Epidermal melanocyte (primary cell): ENCODE measurements around the gene PEX1.
"Not testable (repeated sequence)": the region's sequence is repeated elsewhere in the genome, so short reads cannot be mapped to it uniquely, and the experiment has no call there.

Experiments used
- DNase-seq: peaks from one replicate; pipeline ENCODE4 v3.0.0; 2011; ENCODE audit warnings: low spot score; ENCODE audit not compliant: insufficient read length

Gene PEX1

DNA sequence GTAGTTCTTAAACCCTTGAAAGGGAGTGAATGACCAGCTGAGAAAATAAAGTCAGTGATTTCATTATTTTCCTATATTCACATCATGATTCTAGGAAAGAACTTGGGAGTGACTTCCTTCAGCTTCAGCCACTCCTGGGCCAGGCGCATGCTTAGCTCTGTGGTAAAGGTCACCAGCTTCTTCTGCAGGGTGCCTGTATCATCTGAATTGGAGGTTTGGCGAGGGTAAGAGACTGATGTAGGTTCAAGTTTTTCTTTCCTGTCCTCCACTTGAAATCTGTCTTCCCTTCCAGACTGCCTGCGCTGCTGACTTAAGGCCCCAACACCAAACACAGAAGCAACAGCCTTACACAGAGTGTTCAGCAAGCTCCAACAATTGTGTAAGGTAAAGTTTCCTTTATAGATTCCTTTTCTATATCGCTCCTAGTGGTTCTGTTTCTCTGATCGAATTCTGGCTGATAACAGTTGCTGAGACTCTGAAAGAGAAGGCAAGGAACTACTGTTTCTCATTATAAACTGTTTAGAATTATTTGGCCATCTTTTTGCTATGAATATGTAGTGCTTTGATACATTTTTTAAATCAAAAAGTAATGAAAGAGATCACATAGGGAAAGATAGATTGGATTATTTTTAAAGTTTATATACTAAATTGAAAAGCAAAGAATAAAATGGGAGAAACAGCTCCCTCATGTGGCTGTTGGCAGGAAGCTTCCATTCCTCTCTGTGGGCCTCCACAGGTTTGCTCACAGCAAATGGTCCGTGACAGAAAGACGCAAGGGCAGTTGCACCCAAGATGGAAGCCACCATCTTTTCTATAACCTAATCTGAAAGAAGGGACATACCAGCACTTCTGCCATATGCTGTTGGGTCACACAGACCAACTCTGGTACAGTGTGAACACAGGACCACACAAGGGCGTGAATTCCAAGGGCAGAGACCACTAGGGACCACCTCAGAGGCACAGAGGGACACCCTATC lies 67.0 kb downstream of the PEX1 start:
- peak; percentile 52 for DNase-seq

DNA sequence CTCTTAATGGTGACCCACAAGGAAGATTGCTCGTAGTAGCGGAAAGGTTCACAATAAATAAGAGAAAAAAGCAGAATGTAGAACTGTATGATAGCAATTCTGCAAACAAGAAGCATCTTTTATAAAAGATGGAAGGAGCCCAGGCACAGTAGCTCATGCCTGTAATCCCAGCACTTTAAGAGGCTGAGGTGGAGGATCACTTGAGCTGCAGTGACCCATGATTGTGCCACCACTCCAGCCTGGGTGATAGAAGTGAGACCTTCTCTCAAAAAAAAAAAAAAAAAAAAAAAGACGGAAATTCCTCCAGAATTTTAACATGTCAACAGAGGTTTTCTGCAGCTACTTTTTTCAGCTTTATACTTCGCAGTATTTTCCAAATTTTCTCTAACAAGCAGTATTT lies 67.8 kb downstream of the PEX1 start:
- DNase-seq = no peak

DNA sequence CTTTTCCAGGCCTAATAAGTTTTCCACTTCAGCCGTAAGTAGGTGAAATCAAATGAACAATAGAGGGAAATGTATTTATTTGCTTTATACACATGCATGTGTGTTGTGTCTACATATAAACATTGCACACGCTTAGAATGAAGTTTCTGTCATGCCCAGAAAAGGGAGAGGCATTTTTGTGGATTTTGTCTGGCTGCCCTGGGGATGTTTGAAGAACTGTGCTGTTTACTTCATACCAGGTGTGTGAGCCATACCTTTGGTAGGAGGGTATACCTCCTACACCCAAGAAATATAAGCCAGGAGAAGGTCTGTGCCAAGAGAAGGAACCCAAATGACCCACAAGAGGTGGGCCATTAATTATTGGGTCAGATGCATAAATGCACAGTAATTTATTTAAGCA lies 68.2 kb downstream of the PEX1 start:
- no peak for DNase-seq

DNA sequence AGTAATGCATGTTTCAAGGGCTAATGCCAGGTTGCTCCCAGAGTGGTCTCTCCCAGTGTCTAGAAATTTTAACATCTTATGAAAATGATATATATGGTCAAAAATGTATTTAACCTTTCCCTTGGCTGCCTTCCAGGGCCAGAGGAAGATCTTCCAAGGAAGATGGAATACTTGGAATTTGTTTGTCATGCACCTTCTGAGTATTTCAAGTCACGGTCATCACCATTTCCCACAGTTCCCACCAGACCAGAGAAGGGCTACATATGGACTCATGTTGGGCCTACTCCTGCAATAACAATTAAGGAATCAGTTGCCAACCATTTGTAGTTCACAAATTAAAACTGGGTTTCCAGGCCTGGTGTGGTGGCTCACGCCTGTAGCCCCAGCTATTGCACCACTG lies 72.1 kb downstream of the PEX1 start:
- DNase-seq = no peak

DNA sequence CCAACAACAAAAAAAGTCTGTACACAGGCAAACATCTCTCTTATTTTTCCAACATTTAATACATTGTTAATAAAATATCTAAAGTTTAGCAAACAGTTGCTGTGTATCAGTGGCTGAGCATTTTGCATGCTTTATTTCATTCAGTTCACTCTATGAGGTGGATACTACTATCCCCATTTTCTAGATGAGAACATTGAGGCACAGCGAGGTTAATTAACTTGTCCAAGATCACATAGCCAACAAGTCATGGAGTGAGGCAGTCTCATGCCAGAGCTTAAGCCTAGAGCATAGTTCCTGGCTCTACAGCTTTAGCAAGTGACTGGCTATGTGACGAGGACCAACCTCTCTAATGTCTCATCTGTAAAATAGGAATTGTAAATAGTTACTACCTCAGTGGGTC lies 76.7 kb downstream of the PEX1 start:
- DNase-seq = no peak

DNA sequence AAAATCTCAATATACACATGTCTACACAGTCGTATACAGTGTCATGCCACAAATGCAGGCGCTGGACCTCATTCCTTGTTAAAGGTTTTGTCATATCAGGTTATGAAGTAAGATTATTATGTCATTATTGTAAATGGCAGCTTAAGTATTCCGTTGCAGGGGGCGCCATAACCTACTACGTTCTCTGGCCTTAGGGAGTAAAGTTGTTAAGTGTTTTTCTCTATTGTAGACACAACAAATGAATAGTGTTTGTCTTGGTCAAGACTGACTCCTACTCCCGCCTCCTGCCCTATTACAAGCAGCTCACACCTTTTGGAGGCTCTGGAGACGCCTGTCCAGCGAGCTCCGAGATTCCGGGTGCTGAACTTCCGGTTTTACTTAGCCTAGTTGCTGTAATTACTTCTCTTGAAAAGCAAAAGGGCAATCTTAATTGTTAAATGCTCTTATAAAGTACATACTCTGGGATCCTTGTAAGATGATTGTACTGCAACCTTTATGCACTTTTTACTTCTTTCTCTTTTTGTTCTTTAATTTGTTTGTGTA lies 80.0 kb downstream of the PEX1 start:
- peak; percentile 32 for DNase-seq

DNA sequence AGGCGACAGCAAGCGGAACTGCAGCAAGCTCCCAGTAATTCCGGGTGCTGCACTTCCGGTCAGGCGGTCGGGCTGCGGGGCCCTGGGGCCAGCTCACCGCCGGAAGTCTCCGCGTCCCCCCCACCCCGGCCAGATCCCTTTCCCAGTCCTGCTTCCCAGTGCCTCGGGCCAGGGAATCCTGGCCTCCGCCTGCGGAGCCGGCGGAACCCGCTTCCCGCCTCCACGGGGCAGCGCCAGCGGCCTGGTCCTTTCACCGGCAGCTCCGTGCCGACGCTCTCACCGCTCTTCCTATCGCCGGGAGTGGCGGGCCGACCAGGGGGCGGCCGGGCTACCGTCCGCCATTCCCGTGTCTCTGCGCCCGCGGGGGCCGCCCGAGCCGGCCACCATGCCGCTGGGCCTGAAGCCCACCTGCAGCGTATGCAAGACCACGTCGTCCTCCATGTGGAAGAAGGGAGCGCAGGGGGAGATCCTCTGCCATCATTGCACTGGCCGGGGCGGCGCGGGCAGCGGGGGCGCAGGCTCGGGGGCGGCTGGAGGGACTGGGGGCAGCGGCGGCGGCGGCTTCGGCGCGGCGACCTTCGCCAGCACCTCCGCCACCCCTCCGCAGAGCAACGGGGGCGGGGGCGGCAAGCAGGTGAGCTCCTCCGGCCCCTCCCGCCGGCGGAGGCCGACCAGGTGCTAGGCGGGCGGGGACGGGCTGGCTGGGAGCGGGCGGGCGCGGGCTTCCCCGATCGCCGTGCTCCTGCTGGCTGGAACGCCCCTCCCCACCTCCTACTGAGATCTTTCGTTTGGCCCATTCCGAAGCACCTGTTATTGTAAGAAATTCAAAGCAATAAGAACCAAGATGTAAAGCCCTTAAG lies 80.7 kb downstream of the PEX1 start, which contains the start of gene GATAD1:
TSS of gene GATAD1 (plus strand) at position 138 of the 860 bp plus-strand sequence. CDS start at position 386, 248 bp downstream.
- peak; percentile 85 for DNase-seq

DNA sequence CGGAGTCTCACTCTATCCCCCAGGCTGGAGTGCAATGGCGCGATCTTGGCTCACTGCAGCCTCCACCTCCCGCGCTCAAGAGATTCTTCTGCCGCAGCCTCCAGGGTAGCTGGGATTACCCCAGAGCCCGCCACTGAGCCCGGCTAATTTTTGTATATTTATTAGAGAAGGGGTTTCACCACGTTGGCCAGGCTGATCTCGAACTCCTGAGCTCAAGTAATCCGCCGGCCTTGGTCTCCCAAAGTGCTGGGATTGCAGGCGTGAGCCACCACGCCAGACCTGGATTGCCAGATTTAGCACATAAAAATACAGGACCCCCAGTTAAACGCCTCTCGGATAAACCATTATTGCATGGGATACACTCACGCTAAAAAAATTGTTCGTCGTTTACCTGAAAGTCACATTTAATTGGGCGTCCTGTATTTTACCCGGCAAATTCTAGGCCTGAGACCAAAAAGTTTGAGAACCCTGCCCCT lies 81.4 kb downstream of the PEX1 start:
- no peak for DNase-seq

DNA sequence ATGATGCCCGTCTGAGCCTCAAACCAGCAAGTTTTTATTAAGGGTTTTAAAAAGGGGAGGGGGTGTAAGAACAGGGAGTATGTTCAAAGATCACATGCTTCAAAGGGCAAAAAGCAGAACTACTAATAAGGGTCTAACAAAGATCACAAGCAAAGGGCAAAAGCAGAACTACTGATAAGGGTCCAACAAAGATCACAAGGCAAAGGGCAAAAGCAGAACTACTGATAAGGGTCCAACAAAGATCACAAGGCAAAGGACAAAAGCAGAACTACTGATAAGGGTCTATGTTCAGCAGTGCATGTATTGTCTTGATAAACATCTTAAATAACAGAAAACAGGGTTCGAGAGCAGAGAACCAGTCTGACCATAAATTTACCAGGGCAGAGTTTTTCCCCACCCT lies 85.6 kb downstream of the PEX1 start:
- not testable (repeated sequence) for DNase-seq

DNA sequence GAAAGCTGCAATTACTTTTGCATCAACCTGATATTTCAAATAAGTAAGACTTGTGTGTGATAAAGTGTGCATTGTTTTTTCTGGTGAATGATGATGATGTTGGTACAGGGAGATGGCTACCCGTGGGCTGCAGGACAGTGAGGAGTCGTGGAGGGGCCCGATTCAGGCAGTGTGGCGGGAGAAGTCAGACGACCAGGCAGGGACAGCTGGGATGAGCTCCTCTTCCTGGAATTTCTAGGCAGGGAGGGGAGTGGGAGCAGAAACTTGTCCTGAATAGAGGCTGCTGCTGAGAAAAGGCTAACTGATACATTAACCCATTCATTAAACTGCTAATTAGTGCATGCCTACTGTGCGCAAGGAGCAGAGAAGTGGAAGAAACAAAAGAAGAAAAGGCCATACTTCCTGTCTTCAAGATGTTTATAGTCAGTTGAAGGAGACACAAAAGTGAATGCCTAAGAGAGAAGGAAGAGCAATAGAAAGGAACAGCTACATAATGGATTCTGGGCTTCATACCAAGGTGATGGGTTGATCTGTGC lies 90.3 kb downstream of the PEX1 start:
- DNase-seq = no peak
